ENCODE results near the gene NTN3.

Gene NTN3

DNA sequence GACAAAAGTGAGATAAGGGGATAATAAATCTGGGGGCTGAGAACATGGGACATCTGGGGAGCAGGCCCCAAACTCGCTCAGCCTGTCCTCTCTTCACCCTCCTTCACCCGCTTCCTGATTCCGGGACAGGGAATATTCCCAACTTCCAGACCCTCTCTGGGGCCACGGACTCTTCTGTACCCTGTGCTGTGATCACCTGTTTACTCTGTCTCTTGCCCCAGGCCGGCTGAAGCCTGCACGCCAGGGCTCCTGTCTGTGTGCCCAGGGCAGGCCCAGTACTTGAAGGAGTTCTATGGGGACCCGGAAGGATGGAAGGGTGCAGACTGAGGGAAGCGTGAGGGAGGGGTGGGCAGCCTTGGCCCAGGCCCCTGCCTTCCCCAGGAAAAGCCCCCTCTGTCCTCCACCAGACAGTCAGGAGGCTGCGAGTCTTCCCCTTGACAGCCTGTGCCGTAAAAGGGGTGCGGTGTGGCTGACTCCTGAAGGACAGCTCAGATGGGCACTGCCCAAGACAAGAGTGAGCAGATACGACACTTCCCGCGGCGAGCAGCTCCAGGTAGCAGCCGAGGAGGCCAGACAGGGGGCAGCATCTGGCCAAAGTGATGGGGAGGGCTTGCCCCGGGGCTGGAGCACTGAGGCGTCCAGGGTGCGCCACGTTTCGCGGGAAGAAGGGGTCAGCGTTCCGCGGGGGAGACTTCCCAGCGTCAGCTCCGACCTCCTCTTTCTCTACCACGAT lies 42.9 kb upstream of the NTN3 start:
- DNase-seq = no peak
- H3K4me2 ChIP-seq (ENCODE audit: low read length, poor library complexity, severe bottlenecking) = peak overlapping the region; percentile 64
- no peak overlapping the region for H2BK5ac ChIP-seq (ENCODE audit: low read depth, low read length, poor library complexity, severe bottlenecking)
- peaks cover 19% of the 10 kb centered on the region for H3K79me1 ChIP-seq (replicated peaks; ENCODE audit: low read length, poor library complexity, severe bottlenecking)
- no peak overlapping the region for H4K91ac ChIP-seq (ENCODE audit: low read length)
- H3K18ac ChIP-seq (ENCODE audit: low read depth in 1 of 2, low read length in 2 of 2) = peak overlapping the region; percentile 81 to 97
- no peak overlapping the region for H3K4ac ChIP-seq (ENCODE audit: low read depth in 1 of 2, low read length in 2 of 2)
- H2BK120ac ChIP-seq (ENCODE audit: low read depth, low read length) = no peak overlapping the region
- H2BK12ac ChIP-seq (ENCODE audit: low read length in 2 of 2) = peak overlapping the region in 1 of 2 experiments; percentile 7
- peaks cover 11 to 13% of the 10 kb centered on the region in 2 experiments for H3K36me3 ChIP-seq (ENCODE audit: control insufficient read depth in 1 of 2, insufficient read depth in 2 of 2, low read depth in 1 of 2, low read length in 2 of 2)
- H3K9ac ChIP-seq (ENCODE audit: low read length) = peak overlapping the region; percentile 85
- peak overlapping the region in 1 of 2 experiments; percentile 6 for H3K23ac ChIP-seq (ENCODE audit: low read length in 2 of 2)
- H3K4me1 ChIP-seq (ENCODE audit: control insufficient read depth, insufficient read depth, low read depth, low read length) = peaks cover 15% of the 10 kb centered on the region
- H3K4me3 ChIP-seq (ENCODE audit: insufficient read depth in 1 of 2, low read depth in 1 of 2, low read length in 2 of 2) = peak overlapping the region; percentile 82 to 93
- peak overlapping the region in 1 of 2 experiments; percentile 56 for H3K14ac ChIP-seq (ENCODE audit: low read length in 2 of 2)
- 48% methylated on average over 18 of the region's 28 CpGs for WGBS
- no peak overlapping the region for H4K8ac ChIP-seq (ENCODE audit: low read length)
- H3K9me3 ChIP-seq (ENCODE audit: control insufficient read depth, low read length) = no peaks in the 10 kb centered on the region
- H3K27me3 ChIP-seq (ENCODE audit: control insufficient read depth in 1 of 2, insufficient read depth in 1 of 2, low read length in 2 of 2) = no peaks in the 10 kb centered on the region
- H2AFZ ChIP-seq (ENCODE audit: low read depth, low read length) = peak overlapping the region; percentile 80
- no peak overlapping the region for H3K27ac ChIP-seq (ENCODE audit: low read length, poor library complexity, severe bottlenecking)
- H2AK5ac ChIP-seq (ENCODE audit: low read length, severe bottlenecking) = no peak overlapping the region
- peak overlapping the region; percentile 12 for H2BK15ac ChIP-seq (ENCODE audit: low read depth, poor library complexity, severe bottlenecking)

DNA sequence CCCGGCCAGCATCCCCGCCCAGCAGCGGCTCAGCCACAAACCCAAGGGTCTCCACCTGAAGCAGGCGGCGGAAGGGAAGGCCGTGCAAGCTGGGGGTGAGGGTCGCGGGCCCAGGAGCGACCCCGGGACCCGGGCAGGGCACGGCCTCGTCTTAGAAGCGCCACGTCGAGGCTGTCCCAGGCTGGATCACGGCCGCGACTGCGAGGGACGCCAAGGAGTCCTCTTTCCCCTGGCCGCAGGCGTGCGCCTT lies 42.4 kb upstream of the NTN3 start:
- H3K4me2 ChIP-seq (ENCODE audit: low read length, poor library complexity, severe bottlenecking) = peak overlapping the region; percentile 64
- peak overlapping the region; percentile 12 for H2BK15ac ChIP-seq (ENCODE audit: low read depth, poor library complexity, severe bottlenecking)
- DNase-seq = no peak
- H2BK12ac ChIP-seq (ENCODE audit: low read length in 2 of 2) = peak overlapping the region; percentile 33 to 54
- H3K79me1 ChIP-seq (replicated peaks; ENCODE audit: low read length, poor library complexity, severe bottlenecking) = peaks cover 24% of the 10 kb centered on the region
- peak overlapping the region; percentile 8 to 73 for H3K4ac ChIP-seq (ENCODE audit: low read depth in 1 of 2, low read length in 2 of 2)
- peak overlapping the region; percentile 81 to 97 for H3K18ac ChIP-seq (ENCODE audit: low read depth in 1 of 2, low read length in 2 of 2)
- peak overlapping the region; percentile 85 for H3K9ac ChIP-seq (ENCODE audit: low read length)
- no peak overlapping the region for H3K27ac ChIP-seq (ENCODE audit: low read length, poor library complexity, severe bottlenecking)
- 3% methylated on average over 12 of the region's 24 CpGs for WGBS
- H2AFZ ChIP-seq (ENCODE audit: low read depth, low read length) = peak overlapping the region; percentile 80
- peak overlapping the region; percentile 83 for H4K8ac ChIP-seq (ENCODE audit: low read length)
- peak overlapping the region; percentile 82 to 93 for H3K4me3 ChIP-seq (ENCODE audit: insufficient read depth in 1 of 2, low read depth in 1 of 2, low read length in 2 of 2)
- H2BK120ac ChIP-seq (ENCODE audit: low read depth, low read length) = no peak overlapping the region
- peaks cover 15% of the 10 kb centered on the region for H3K4me1 ChIP-seq (ENCODE audit: control insufficient read depth, insufficient read depth, low read depth, low read length)
- H3K36me3 ChIP-seq (ENCODE audit: control insufficient read depth in 1 of 2, insufficient read depth in 2 of 2, low read depth in 1 of 2, low read length in 2 of 2) = peaks cover 14 to 16% of the 10 kb centered on the region in 2 experiments
- no peak overlapping the region for H2BK5ac ChIP-seq (ENCODE audit: low read depth, low read length, poor library complexity, severe bottlenecking)
- H3K9me3 ChIP-seq (ENCODE audit: control insufficient read depth, low read length) = no peaks in the 10 kb centered on the region
- peak overlapping the region; percentile 9 for H4K91ac ChIP-seq (ENCODE audit: low read length)
- peak overlapping the region in 1 of 2 experiments; percentile 6 for H3K23ac ChIP-seq (ENCODE audit: low read length in 2 of 2)
- peak overlapping the region in 1 of 2 experiments; percentile 95 for H3K14ac ChIP-seq (ENCODE audit: low read length in 2 of 2)
- no peak overlapping the region for H2AK5ac ChIP-seq (ENCODE audit: low read length, severe bottlenecking)
- H3K27me3 ChIP-seq (ENCODE audit: control insufficient read depth in 1 of 2, insufficient read depth in 1 of 2, low read length in 2 of 2) = no peaks in the 10 kb centered on the region

- H2BK12ac ChIP-seq (ENCODE audit: low read length in 2 of 2) = peak within 1 kb of the TSS; percentile 33 to 67
- no peak within 1 kb of the TSS for H3K27ac ChIP-seq (ENCODE audit: low read length, poor library complexity, severe bottlenecking)
- peak; percentile 95 for DNase-seq
- peak within 1 kb of the TSS; percentile 85 for H3K9ac ChIP-seq (ENCODE audit: low read length)
- no peaks in the 10 kb centered on the region for H3K9me3 ChIP-seq (ENCODE audit: control insufficient read depth, low read length)
- WGBS = under 1% methylated on average over 70 of the region's 103 CpGs
- H3K4me2 ChIP-seq (ENCODE audit: low read length, poor library complexity, severe bottlenecking) = peak within 1 kb of the TSS; percentile 89
- peaks cover 14 to 19% of the 10 kb centered on the region in 2 experiments for H3K36me3 ChIP-seq (ENCODE audit: control insufficient read depth in 1 of 2, insufficient read depth in 2 of 2, low read depth in 1 of 2, low read length in 2 of 2)
- H2BK120ac ChIP-seq (ENCODE audit: low read depth, low read length) = peak within 1 kb of the TSS; percentile 23
- peak within 1 kb of the TSS; percentile 39 to 91 for H3K23ac ChIP-seq (ENCODE audit: low read length in 2 of 2)
- peak within 1 kb of the TSS; percentile 61 to 73 for H3K4ac ChIP-seq (ENCODE audit: low read depth in 1 of 2, low read length in 2 of 2)
- peak within 1 kb of the TSS; percentile 70 for H4K91ac ChIP-seq (ENCODE audit: low read length)
- peaks cover 25% of the 10 kb centered on the region for H3K79me1 ChIP-seq (replicated peaks; ENCODE audit: low read length, poor library complexity, severe bottlenecking)
- no peak within 1 kb of the TSS for H2AK5ac ChIP-seq (ENCODE audit: low read length, severe bottlenecking)
- H3K14ac ChIP-seq (ENCODE audit: low read length in 2 of 2) = peak within 1 kb of the TSS in 1 of 2 experiments; percentile 95
- peak within 1 kb of the TSS; percentile 91 to 97 for H3K18ac ChIP-seq (ENCODE audit: low read depth in 1 of 2, low read length in 2 of 2)
- H4K8ac ChIP-seq (ENCODE audit: low read length) = peak within 1 kb of the TSS; percentile 83
- no peaks in the 10 kb centered on the region for H3K27me3 ChIP-seq (ENCODE audit: control insufficient read depth in 1 of 2, insufficient read depth in 1 of 2, low read length in 2 of 2)
- H3K4me1 ChIP-seq (ENCODE audit: control insufficient read depth, insufficient read depth, low read depth, low read length) = peaks cover 15% of the 10 kb centered on the region
- H2AFZ ChIP-seq (ENCODE audit: low read depth, low read length) = peak within 1 kb of the TSS; percentile 80
- H2BK15ac ChIP-seq (ENCODE audit: low read depth, poor library complexity, severe bottlenecking) = peak within 1 kb of the TSS; percentile 70
- no peak within 1 kb of the TSS for H2BK5ac ChIP-seq (ENCODE audit: low read depth, low read length, poor library complexity, severe bottlenecking)
- H3K4me3 ChIP-seq (ENCODE audit: insufficient read depth in 1 of 2, low read depth in 1 of 2, low read length in 2 of 2) = peak within 1 kb of the TSS; percentile 89 to 93
Observed at GRCh38 chr16:2429034-2429770, 41.9 kb upstream of the NTN3 start, which contains the start of gene CCNF. Gene CCNF, plus strand, starts transcription at chr16:2429447. Its CDS starts 35 bp downstream, at chr16:2429482.

All from mesenchymal stem cell (in vitro differentiated cells and primary cell).